Trophoblast cell (in vitro differentiated cells and primary cell): ENCODE measurements around the gene NHERF2.
A peak's percentile ranks its signal among the peaks of the same experiment; 100 is the strongest.

Source experiments
- DNase-seq, 2 donors: peaks; one replicate each; pipeline ENCODE4 v3.0.0-alpha.2; 2016
- H2AFZ ChIP-seq: 2 replicates; pipeline ENCODE4 v1.6.1; 2013; ENCODE audit warnings: low read length, moderate library complexity, mild to moderate bottlenecking; ENCODE audit not compliant: insufficient read depth, poor library complexity
- H2AK5ac ChIP-seq: 2 replicates; pipeline ENCODE4 v1.6.1; 2013; ENCODE audit warnings: mild to moderate bottlenecking, low read length
- H2BK120ac ChIP-seq: 2 replicates; pipeline ENCODE4 v1.6.1; 2013; ENCODE audit warnings: low read length, mild to moderate bottlenecking, moderate library complexity; ENCODE audit not compliant: insufficient read depth, poor library complexity
- H2BK12ac ChIP-seq: 2 replicates; pipeline ENCODE4 v1.6.1; 2013; ENCODE audit warnings: mild to moderate bottlenecking, low read length, moderate library complexity
- H2BK5ac ChIP-seq: 2 replicates; pipeline ENCODE4 v1.6.1; 2013; ENCODE audit warnings: low read length, low read depth, moderate library complexity, mild to moderate bottlenecking; ENCODE audit not compliant: poor library complexity
- H3K14ac ChIP-seq: 2 replicates; pipeline ENCODE4 v1.6.1; 2013; ENCODE audit warnings: mild to moderate bottlenecking, low read length
- H3K18ac ChIP-seq: 2 replicates; pipeline ENCODE4 v1.6.1; 2013; ENCODE audit warnings: mild to moderate bottlenecking, low read length
- H3K23ac ChIP-seq: 2 replicates; pipeline ENCODE4 v1.6.1; 2013; ENCODE audit warnings: low read length
- H3K27ac ChIP-seq: 2 replicates; pipeline ENCODE4 v1.5.1; 2013; ENCODE audit warnings: low read depth, mild to moderate bottlenecking, inconsistent platforms, low read length, moderate library complexity
- H3K27me3 ChIP-seq: 2 replicates; pipeline ENCODE4 v1.6.1; 2013; ENCODE audit warnings: inconsistent platforms, mild to moderate bottlenecking, low read length, moderate library complexity; ENCODE audit not compliant: insufficient read depth
- H3K36me3 ChIP-seq, 2 experiments: 1 replicate in 1 of 2; 2 replicates in 1 of 2; pipeline ENCODE4 v1.6.1; 2013; ENCODE audit warnings: low read length in 2 of 2, mild to moderate bottlenecking in 2 of 2, moderate library complexity in 1 of 2; ENCODE audit not compliant: insufficient read depth in 2 of 2, control insufficient read depth in 1 of 2
- H3K4ac ChIP-seq: 2 replicates; pipeline ENCODE4 v1.6.1; 2013; ENCODE audit warnings: low read depth, mild to moderate bottlenecking, low read length, moderate library complexity
- H3K4me1 ChIP-seq, 2 experiments: 1 replicate in 1 of 2; 2 replicates in 1 of 2; pipeline ENCODE4 v1.6.1; 2013; ENCODE audit warnings: low read length in 2 of 2, mild to moderate bottlenecking in 2 of 2, moderate library complexity in 1 of 2; ENCODE audit not compliant: insufficient read depth in 2 of 2, control insufficient read depth in 1 of 2
- H3K4me2 ChIP-seq: 2 replicates; pipeline ENCODE4 v1.6.1; 2013; ENCODE audit warnings: inconsistent platforms, mild to moderate bottlenecking, low read length, moderate library complexity
- H3K4me3 ChIP-seq: 2 replicates; pipeline ENCODE4 v1.5.1; 2013; ENCODE audit warnings: mild to moderate bottlenecking, low read depth, low read length, inconsistent platforms
- H3K79me1 ChIP-seq: one replicate; pipeline ENCODE4 v1.6.1; 2013; ENCODE audit warnings: low read length
- H3K79me2 ChIP-seq: 2 replicates; pipeline ENCODE4 v1.6.1; 2013; ENCODE audit warnings: low read length, mild to moderate bottlenecking; ENCODE audit not compliant: control insufficient read depth, insufficient read depth, poor library complexity
- H3K9ac ChIP-seq: 2 replicates; pipeline ENCODE4 v1.6.1; 2013; ENCODE audit warnings: mild to moderate bottlenecking, low read length
- H3K9me3 ChIP-seq: 2 replicates; pipeline ENCODE4 v1.6.1; 2013; ENCODE audit warnings: low read depth, mild to moderate bottlenecking, control low read depth, inconsistent platforms, low read length; ENCODE audit not compliant: insufficient read depth
- H4K12ac ChIP-seq: 2 replicates; pipeline ENCODE4 v1.6.1; 2013; ENCODE audit warnings: low read depth, mild to moderate bottlenecking, low read length, moderate library complexity
- H4K8ac ChIP-seq: 2 replicates; pipeline ENCODE4 v1.6.1; 2013; ENCODE audit warnings: low read depth, mild to moderate bottlenecking, low read length, moderate library complexity
- H4K91ac ChIP-seq: one replicate; pipeline ENCODE4 v1.6.1; 2013; ENCODE audit warnings: low read depth, mild to moderate bottlenecking, low read length, moderate library complexity
- WGBS: extraction: QIAGEN DNeasy Blood & Tissue Kit; methylation state at CpG from one replicate; pipeline ENCODE4 v1.1.7; 2013; ENCODE audit warnings: missing lambda C conversion rate; ENCODE audit not compliant: insufficient read length, insufficient coverage; ENCODE audit errors: extremely low coverage; 5-methylcytosine and 5-hydroxymethylcytosine counted together

Gene NHERF2

GRCh38 chr16:1985466-1986150 lies 41.1 kb upstream of the NHERF2 start:
- no peak overlapping the region for H3K9ac ChIP-seq
- peaks cover 20% of the 10 kb centered on the region in 2 experiments for H3K36me3 ChIP-seq
- no peak overlapping the region for H2BK5ac ChIP-seq
- peaks cover 2% of the 10 kb centered on the region for H3K79me2 ChIP-seq
- H4K12ac ChIP-seq, result no peak overlapping the region
- DNase-seq, result no peak
- H3K4me3 ChIP-seq, result no peak overlapping the region
- no CpG with 5 or more reads among the region's 14 CpGs for WGBS
- H3K4me1 ChIP-seq, result peaks cover 11 to 19% of the 10 kb centered on the region in 2 experiments
- no peak overlapping the region for H4K8ac ChIP-seq
- H3K4ac ChIP-seq, result peak overlapping the region; percentile 15
- peak overlapping the region; percentile 13 for H3K18ac ChIP-seq
- no peak overlapping the region for H2BK120ac ChIP-seq
- H2AK5ac ChIP-seq, result no peak overlapping the region
- H3K23ac ChIP-seq, result no peak overlapping the region
- H3K79me1 ChIP-seq, result peaks cover 8% of the 10 kb centered on the region
- no peak overlapping the region for H2AFZ ChIP-seq
- peaks cover 38% of the 10 kb centered on the region for H3K27me3 ChIP-seq
- no peak overlapping the region for H2BK12ac ChIP-seq
- peaks cover 3% of the 10 kb centered on the region for H3K9me3 ChIP-seq
- no peak overlapping the region for H3K27ac ChIP-seq
- H4K91ac ChIP-seq, result no peak overlapping the region
- H3K4me2 ChIP-seq, result peak overlapping the region; percentile 98
- no peak overlapping the region for H3K14ac ChIP-seq

- Histone ChIP-seq H3K18ac (no peak overlapping the region), H2BK12ac (no peak overlapping the region), H2AFZ (no peak overlapping the region), H3K36me3 (peaks cover 20% of the 10 kb centered on the region in 2 experiments), H3K4me3 (no peak overlapping the region), H2BK120ac (no peak overlapping the region), H3K9me3 (peaks cover 12% of the 10 kb centered on the region), H2AK5ac (no peak overlapping the region), H3K14ac (no peak overlapping the region), H3K23ac (no peak overlapping the region), H3K79me2 (peaks cover 2% of the 10 kb centered on the region), H3K27ac (no peak overlapping the region), H3K9ac (no peak overlapping the region), H3K4me1 (peaks cover 17 to 29% of the 10 kb centered on the region in 2 experiments), H3K27me3 (peaks cover 36% of the 10 kb centered on the region), H4K91ac (no peak overlapping the region), H3K79me1 (peaks cover 11% of the 10 kb centered on the region), H3K4ac (no peak overlapping the region), H4K8ac (no peak overlapping the region), H3K4me2 (no peak overlapping the region), H4K12ac (no peak overlapping the region), H2BK5ac (no peak overlapping the region)
- WGBS, result no CpG with 5 or more reads among the region's 10 CpGs
- no peak for DNase-seq
Observed at GRCh38 chr16:1987198-1987597, 39.5 kb upstream of the NHERF2 start.

DNA sequence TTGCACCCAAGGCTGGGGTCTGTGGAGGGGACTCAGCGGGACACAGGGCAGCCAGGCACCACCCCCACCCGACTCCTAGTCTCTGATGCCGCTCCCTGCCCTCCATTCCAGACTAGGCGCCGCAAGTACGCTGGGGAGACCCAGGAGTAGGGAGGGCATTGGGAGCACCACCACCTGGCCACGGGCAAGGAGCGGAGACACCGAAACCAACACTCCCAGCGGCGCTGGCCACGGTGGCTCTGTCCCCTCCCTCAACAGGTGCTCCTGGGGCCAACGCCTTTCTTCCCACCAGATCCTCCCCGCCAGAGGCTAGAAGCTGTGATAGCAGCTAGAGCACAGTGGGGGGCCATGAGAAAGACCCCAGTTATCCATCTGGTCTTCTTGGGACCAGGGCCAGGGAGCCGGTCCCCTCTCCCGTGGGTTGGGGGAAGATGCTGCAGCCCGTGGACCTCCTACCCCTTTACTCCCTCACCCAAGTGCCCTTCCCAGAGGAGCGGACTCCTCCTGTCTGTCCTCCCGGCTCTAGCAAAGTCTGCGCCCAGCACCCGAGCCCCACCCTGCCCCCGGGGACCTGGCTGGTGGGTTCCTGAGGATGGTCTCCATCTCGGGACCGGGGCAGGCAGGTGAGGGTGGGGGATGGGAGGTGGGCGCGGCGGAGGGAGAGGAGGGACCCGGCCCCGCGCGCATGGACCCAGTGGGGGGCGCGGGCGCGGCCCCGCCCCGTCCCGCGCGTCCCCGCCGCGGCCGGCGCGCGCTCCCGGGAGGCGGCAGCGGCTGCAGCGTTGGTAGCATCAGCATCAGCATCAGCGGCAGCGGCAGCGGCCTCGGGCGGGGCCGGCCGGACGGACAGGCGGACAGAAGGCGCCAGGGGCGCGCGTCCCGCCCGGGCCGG lies 37.2 kb upstream of the NHERF2 start, which contains the start of gene SYNGR3:
TSS of gene SYNGR3 (plus strand) at position 762 of the 892 bp plus-strand sequence. CDS start 133 bp downstream, outside the sequence.
- peak within 1 kb of the TSS; percentile 9 for H3K18ac ChIP-seq
- peak within 1 kb of the TSS; percentile 44 for H4K8ac ChIP-seq
- no peak within 1 kb of the TSS for H3K4ac ChIP-seq
- peaks cover 1% of the 10 kb centered on the region for H3K79me2 ChIP-seq
- H3K4me1 ChIP-seq, result peaks cover 17 to 27% of the 10 kb centered on the region in 2 experiments
- H3K23ac ChIP-seq, result no peak within 1 kb of the TSS
- H3K4me2 ChIP-seq, result peak within 1 kb of the TSS; percentile 78
- peaks cover 20% of the 10 kb centered on the region in 2 experiments for H3K36me3 ChIP-seq
- WGBS, result no CpG with 5 or more reads among the region's 67 CpGs
- H2BK5ac ChIP-seq, result no peak within 1 kb of the TSS
- peak within 1 kb of the TSS; percentile 15 for H4K91ac ChIP-seq
- peaks cover 7% of the 10 kb centered on the region for H3K79me1 ChIP-seq
- no peak within 1 kb of the TSS for H3K9ac ChIP-seq
- H3K14ac ChIP-seq, result peak within 1 kb of the TSS; percentile 16
- peak within 1 kb of the TSS; percentile 3 for H2AFZ ChIP-seq
- H2BK120ac ChIP-seq, result peak within 1 kb of the TSS; percentile 25
- H3K9me3 ChIP-seq, result peaks cover 19% of the 10 kb centered on the region
- peak in 1 of 2 donors; percentile 37 for DNase-seq
- peak within 1 kb of the TSS; percentile 23 for H4K12ac ChIP-seq
- H3K4me3 ChIP-seq, result peak within 1 kb of the TSS; percentile 23
- peak within 1 kb of the TSS; percentile 5 for H2BK12ac ChIP-seq
- peak within 1 kb of the TSS; percentile 13 for H2AK5ac ChIP-seq
- H3K27ac ChIP-seq, result no peak within 1 kb of the TSS
- peaks cover 33% of the 10 kb centered on the region for H3K27me3 ChIP-seq

GRCh38 chr16:1990101-1990350 lies 36.7 kb upstream of the NHERF2 start:
- H3K9me3 ChIP-seq, result peaks cover 19% of the 10 kb centered on the region
- DNase-seq, result no peak
- H3K4ac ChIP-seq, result no peak overlapping the region
- H3K79me2 ChIP-seq, result no peaks in the 10 kb centered on the region
- H2BK5ac ChIP-seq, result no peak overlapping the region
- H3K27me3 ChIP-seq, result peaks cover 33% of the 10 kb centered on the region
- H2AK5ac ChIP-seq, result no peak overlapping the region
- no peak overlapping the region for H3K18ac ChIP-seq
- peak overlapping the region; percentile 23 for H3K4me3 ChIP-seq
- no peak overlapping the region for H3K9ac ChIP-seq
- no peak overlapping the region for H4K8ac ChIP-seq
- peak overlapping the region; percentile 78 for H3K4me2 ChIP-seq
- H3K27ac ChIP-seq, result no peak overlapping the region
- WGBS, result no CpG with 5 or more reads among the region's 25 CpGs
- H4K91ac ChIP-seq, result no peak overlapping the region
- H2BK12ac ChIP-seq, result no peak overlapping the region
- H3K23ac ChIP-seq, result no peak overlapping the region
- peaks cover 20% of the 10 kb centered on the region in 2 experiments for H3K36me3 ChIP-seq
- H4K12ac ChIP-seq, result no peak overlapping the region
- H3K79me1 ChIP-seq, result peaks cover 5% of the 10 kb centered on the region
- peaks cover 14 to 24% of the 10 kb centered on the region in 2 experiments for H3K4me1 ChIP-seq
- H3K14ac ChIP-seq, result no peak overlapping the region
- H2BK120ac ChIP-seq, result no peak overlapping the region
- no peak overlapping the region for H2AFZ ChIP-seq
